Measurements from ENCODE around the gene AP4M1.

- TF ChIP-seq CTCF (conservative IDR thresholded peaks at IDR 0.05; ENCODE audit: low read length), result no peak
- TF ChIP-seq EZH2phosphoT487 (IDR thresholded peaks at IDR 0.05; ENCODE audit: borderline replicate concordance, low read depth, low read length), result no peak
Measured at GRCh38 chr7:100065452-100066186, 35.8 kb upstream of the AP4M1 start.

Data from OCI-LY7 (cell line).